Smooth muscle cell (in vitro differentiated cells): ENCODE data around the gene RTKN. TPM values are rescaled to one million over a fixed set of nuclear protein-coding genes. Genes with fewer than 3 reads are reported as not detected.

ENCODE experiments used
- DNase-seq: peaks from one replicate; lab custom pipeline; 2025; ENCODE audit not compliant: unreplicated experiment; lab: John Stamatoyannopoulos, UW
- H2AFZ ChIP-seq: fragments of 200-600 bp; sonication (generic); 2 replicates; pipeline ENCODE4 v1.6.0; 2016; ENCODE audit warnings: antibody characterized with exemption, low read depth, mild to moderate bottlenecking
- H3F3A ChIP-seq: fragments of 200-600 bp; sonication (generic); 2 replicates; pipeline ENCODE4 v1.6.0; 2017; ENCODE audit warnings: antibody characterized with exemption, low read depth
- H3K27ac ChIP-seq: fragments of 200-600 bp; sonication (generic); 2 replicates; pipeline ENCODE4 v1.5.1; 2016; ENCODE audit warnings: low read depth, mild to moderate bottlenecking
- H3K27me3 ChIP-seq: fragments of 200-600 bp; sonication (generic); 2 replicates; pipeline ENCODE4 v1.6.1; 2016; ENCODE audit warnings: low read depth, mild to moderate bottlenecking
- H3K36me3 ChIP-seq: fragments of 200-600 bp; sonication (generic); 2 replicates; pipeline ENCODE4 v1.5.1; 2016; ENCODE audit warnings: low read depth
- H3K4me1 ChIP-seq: fragments of 200-600 bp; sonication (generic); 2 replicates; pipeline ENCODE4 v1.5.1; 2016; ENCODE audit warnings: low read depth
- H3K4me2 ChIP-seq: fragments of 200-600 bp; sonication (generic); 2 replicates; pipeline ENCODE4 v1.6.0; 2016; ENCODE audit warnings: mild to moderate bottlenecking
- H3K4me3 ChIP-seq: fragments of 200-600 bp; sonication (generic); 2 replicates; pipeline ENCODE4 v1.5.1; 2016; ENCODE audit warnings: mild to moderate bottlenecking
- H3K79me2 ChIP-seq: fragments of 200-600 bp; sonication (generic); 2 replicates; pipeline ENCODE4 v1.6.0; 2016; ENCODE audit warnings: low read depth, mild to moderate bottlenecking
- H3K9ac ChIP-seq: fragments of 200-600 bp; sonication (generic); 2 replicates; pipeline ENCODE4 v1.6.0; 2016; ENCODE audit warnings: low read depth
- H3K9me3 ChIP-seq: fragments of 200-600 bp; sonication (generic); replicated peaks from 2 replicates; pipeline ENCODE4 v1.5.1; 2016; ENCODE audit warnings: low read depth
- H4K20me1 ChIP-seq: fragments of 200-600 bp; sonication (generic); 2 replicates; pipeline ENCODE4 v1.6.0; 2016; ENCODE audit warnings: low read depth
- WGBS: methylation state at CpG from one replicate; pipeline ENCODE4 v1.1.7; 2016; ENCODE audit warnings: low lambda C conversion rate; 5-methylcytosine and 5-hydroxymethylcytosine counted together
- polyA plus RNA-seq: library from polyadenylated mRNA; unstranded; fragments of >200 nt; fragmentation: Nextera tagmentation; extraction: Ambion mirVana; gene quantifications from 2 replicates; pipeline ENCODE4 v1.2.1, GENCODE V29; 2016
- total RNA-seq: library from RNA; depleted of rRNA; stranded (reverse); fragments of >200 nt; gene quantifications from 2 replicates; pipeline ENCODE4 v1.2.3, GENCODE V29; 2014
- TF ChIP-seq, protein P1 (sequence below): fragments of 200-600 bp; sonication (generic); IDR thresholded peaks from 2 replicates; pipeline ENCODE4 v1.5.1; 2017; ENCODE audit warnings: borderline replicate concordance, mild to moderate bottlenecking, antibody characterized with exemption; ENCODE audit not compliant: insufficient read depth, poor library complexity, severe bottlenecking

Gene RTKN
- total and polyA plus RNA-seq, 2 experiments from 2014 or later: 31.4 to 60.5 TPM

DNA sequence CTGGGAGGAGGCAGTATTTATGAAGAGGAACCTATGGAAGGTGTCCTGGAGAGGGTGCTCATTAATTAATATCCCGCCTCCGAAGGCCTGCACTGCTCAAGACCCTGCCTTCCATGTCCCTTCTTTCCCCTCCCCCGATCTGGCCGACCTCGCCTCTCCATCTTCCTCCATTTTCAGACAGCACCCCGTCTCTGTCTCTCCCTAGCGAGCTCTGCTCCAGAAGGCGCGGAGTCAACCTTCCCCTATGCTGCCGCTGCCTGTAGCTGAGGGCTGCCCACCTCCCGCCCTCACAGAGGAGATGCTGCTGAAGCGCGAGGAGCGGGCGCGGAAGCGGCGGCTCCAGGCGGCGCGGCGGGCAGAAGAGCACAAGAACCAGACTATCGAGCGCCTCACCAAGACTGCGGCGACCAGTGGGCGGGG is 15.4 kb upstream of the RTKN start:
- peaks cover 26% of the 10 kb centered on the region for H3F3A ChIP-seq
- peak overlapping the region; percentile 95 for H3K4me2 ChIP-seq
- H3K27ac ChIP-seq: peak overlapping the region; percentile 98
- 3% methylated on average over 23 of the region's 27 CpGs for WGBS
- peak overlapping the region; percentile 77 for H3K4me3 ChIP-seq
- no peaks in the 10 kb centered on the region for H3K36me3 ChIP-seq
- peak overlapping the region; percentile 95 for H3K9ac ChIP-seq
- H3K79me2 ChIP-seq: peaks cover 27% of the 10 kb centered on the region
- H3K9me3 ChIP-seq: no peaks in the 10 kb centered on the region
- no peak for DNase-seq
- H4K20me1 ChIP-seq: no peaks in the 10 kb centered on the region
- no peaks in the 10 kb centered on the region for H3K27me3 ChIP-seq
- peaks cover 20% of the 10 kb centered on the region for H3K4me1 ChIP-seq
- TF ChIP-seq, protein P1, sequence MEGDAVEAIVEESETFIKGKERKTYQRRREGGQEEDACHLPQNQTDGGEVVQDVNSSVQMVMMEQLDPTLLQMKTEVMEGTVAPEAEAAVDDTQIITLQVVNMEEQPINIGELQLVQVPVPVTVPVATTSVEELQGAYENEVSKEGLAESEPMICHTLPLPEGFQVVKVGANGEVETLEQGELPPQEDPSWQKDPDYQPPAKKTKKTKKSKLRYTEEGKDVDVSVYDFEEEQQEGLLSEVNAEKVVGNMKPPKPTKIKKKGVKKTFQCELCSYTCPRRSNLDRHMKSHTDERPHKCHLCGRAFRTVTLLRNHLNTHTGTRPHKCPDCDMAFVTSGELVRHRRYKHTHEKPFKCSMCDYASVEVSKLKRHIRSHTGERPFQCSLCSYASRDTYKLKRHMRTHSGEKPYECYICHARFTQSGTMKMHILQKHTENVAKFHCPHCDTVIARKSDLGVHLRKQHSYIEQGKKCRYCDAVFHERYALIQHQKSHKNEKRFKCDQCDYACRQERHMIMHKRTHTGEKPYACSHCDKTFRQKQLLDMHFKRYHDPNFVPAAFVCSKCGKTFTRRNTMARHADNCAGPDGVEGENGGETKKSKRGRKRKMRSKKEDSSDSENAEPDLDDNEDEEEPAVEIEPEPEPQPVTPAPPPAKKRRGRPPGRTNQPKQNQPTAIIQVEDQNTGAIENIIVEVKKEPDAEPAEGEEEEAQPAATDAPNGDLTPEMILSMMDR: no peak
- H2AFZ ChIP-seq: peak overlapping the region; percentile 73

DNA sequence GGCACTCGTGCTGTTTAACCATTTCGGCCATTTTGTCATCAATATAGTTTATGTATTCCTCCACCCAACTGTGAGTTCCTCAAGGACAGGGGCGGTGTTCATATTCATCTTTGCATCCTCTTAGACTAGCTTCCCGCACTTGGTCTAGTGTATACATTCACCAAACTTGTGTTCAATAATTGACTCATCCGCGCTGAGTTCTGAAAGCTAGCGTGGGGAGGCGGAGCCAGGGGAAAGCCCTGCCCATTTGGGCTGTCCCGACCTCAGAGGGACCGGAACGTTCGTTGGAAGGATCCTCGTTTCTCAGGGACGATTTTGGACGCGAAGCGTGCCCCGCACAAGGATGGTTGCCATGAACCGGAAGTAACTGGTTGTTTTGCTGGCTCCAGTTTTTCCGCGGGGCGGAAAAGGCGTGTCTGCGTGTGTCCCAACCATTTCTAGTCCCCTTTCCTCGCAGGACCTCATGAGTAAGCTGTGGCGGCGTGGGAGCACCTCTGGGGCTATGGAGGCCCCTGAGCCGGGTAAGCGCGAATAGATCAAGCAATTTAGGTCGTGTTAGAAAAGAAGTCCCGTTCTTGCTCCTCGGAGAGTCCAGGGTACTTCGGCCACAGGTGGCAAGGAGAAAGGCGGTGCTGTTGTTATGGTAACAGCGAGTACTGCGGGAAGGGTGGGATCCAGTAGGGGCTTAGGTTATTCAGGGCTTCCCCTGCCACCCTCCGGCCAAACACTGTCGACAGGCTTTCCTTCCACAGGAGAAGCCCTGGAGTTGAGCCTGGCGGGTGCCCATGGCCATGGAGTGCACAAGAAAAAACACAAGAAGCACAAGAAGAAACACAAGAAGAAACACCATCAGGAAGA is 13.1 kb upstream of the RTKN start, which contains the start of gene INO80B:
TSS of gene INO80B (plus strand) at position 434 of the 858 bp plus-strand sequence. CDS start at position 464, 30 bp downstream.
- peak within 1 kb of the TSS; percentile 81 for H3K9ac ChIP-seq
- no peaks in the 10 kb centered on the region for H3K27me3 ChIP-seq
- no peaks in the 10 kb centered on the region for H3K9me3 ChIP-seq
- H2AFZ ChIP-seq: peak within 1 kb of the TSS; percentile 62
- peaks cover 20% of the 10 kb centered on the region for H3K4me1 ChIP-seq
- peak within 1 kb of the TSS; percentile 63 for H3K4me3 ChIP-seq
- H3K27ac ChIP-seq: peak within 1 kb of the TSS; percentile 98
- peak; percentile 87 for DNase-seq
- H3K79me2 ChIP-seq: peaks cover 27% of the 10 kb centered on the region
- H3F3A ChIP-seq: peaks cover 21% of the 10 kb centered on the region
- H3K36me3 ChIP-seq: no peaks in the 10 kb centered on the region
- 2% methylated on average over 40 of the region's 40 CpGs for WGBS
- peak within 1 kb of the TSS; percentile 95 for H3K4me2 ChIP-seq
- TF ChIP-seq, protein P1: no peak
- no peaks in the 10 kb centered on the region for H4K20me1 ChIP-seq

DNA sequence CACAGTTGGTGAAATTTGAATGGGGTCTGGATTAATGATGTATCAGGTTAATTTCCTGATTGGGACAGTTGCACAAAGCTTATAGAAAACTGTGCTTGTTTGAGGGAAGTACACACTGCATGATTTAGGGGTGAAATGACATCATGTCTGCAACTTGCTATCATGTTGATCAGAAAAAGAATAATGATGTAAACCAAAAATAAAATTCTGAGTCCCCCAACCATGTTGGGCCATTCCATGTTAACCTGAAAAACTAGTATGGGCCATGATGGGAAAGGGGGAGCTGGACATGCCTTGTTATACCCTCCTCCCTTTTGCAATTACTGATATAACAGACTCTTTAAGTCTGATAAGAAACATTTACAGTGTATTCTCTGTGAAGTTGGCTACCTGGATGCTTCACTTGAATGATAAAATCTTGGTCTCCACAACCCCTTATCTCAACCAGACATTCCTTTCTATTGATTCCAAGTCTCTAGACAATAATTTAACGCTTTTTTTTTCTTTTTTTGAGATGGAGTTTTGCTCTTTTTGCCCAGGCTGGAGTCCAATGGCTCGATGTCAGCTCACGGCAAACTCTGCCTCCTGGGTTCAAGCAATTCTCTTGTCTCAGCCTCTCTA is 8.9 kb upstream of the RTKN start:
- peaks cover 4% of the 10 kb centered on the region for H3K4me1 ChIP-seq
- no peak overlapping the region for H3K4me3 ChIP-seq
- no peaks in the 10 kb centered on the region for H3K9me3 ChIP-seq
- no peak overlapping the region for H3K27ac ChIP-seq
- no peaks in the 10 kb centered on the region for H3K36me3 ChIP-seq
- WGBS: 81% methylated on average over 3 of the region's 3 CpGs
- DNase-seq: no peak
- no peak overlapping the region for H3K4me2 ChIP-seq
- H3K9ac ChIP-seq: no peak overlapping the region
- H3K27me3 ChIP-seq: no peaks in the 10 kb centered on the region
- H4K20me1 ChIP-seq: no peaks in the 10 kb centered on the region
- H3K79me2 ChIP-seq: peaks cover 6% of the 10 kb centered on the region
- H3F3A ChIP-seq: peaks cover 8% of the 10 kb centered on the region
- H2AFZ ChIP-seq: no peak overlapping the region
- TF ChIP-seq, protein P1: no peak
